IPS-15b (cell line): ENCODE data around the gene WDR33.
"Not testable (repeated sequence)": the region's sequence is repeated elsewhere in the genome, so short reads cannot be mapped to it uniquely, and the experiment has no call there.

Experiments used
- H3K27me3 ChIP-seq: one replicate; pipeline ENCODE4 v1.6.1; 2013; ENCODE audit warnings: low read length; ENCODE audit not compliant: control insufficient read depth, insufficient read depth
- H3K36me3 ChIP-seq: one replicate; pipeline ENCODE4 v1.6.1; 2013; ENCODE audit warnings: low read length; ENCODE audit not compliant: control insufficient read depth, insufficient read depth
- H3K4me1 ChIP-seq: one replicate; pipeline ENCODE4 v1.6.1; 2013; ENCODE audit warnings: mild to moderate bottlenecking, low read length; ENCODE audit not compliant: control insufficient read depth, insufficient read depth
- H3K4me3 ChIP-seq: one replicate; pipeline ENCODE4 v1.5.1; 2013; ENCODE audit warnings: low read depth, low read length
- H3K9ac ChIP-seq: one replicate; pipeline ENCODE4 v1.6.1; 2013; ENCODE audit warnings: low read depth, mild to moderate bottlenecking, low read length
- H3K9me3 ChIP-seq: one replicate; pipeline ENCODE4 v1.6.1; 2013; ENCODE audit warnings: mild to moderate bottlenecking, low read length; ENCODE audit not compliant: control insufficient read depth, insufficient read depth

The WDR33 gene

DNA sequence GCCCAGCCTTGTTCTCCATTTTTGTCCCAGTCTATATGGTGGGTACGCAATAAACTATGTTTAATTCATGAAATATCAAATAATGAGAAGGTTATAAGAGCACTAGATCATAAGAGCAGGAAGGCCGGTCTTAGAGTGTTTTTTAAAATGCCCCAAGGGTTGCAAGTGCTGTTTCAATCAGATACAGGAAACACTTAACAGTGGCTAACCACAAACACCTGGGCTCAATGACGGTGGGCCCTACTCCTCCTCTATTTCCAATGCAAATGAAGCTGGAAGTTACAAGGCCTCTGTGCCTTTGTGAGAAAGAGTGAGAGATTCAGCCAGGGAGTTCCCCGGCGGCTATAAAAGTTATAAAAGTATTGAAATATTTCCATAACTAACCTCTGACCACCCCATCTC lies 18.9 kb upstream of the WDR33 start:
- Histone ChIP-seq H3K4me1 (peaks cover 5% of the 10 kb centered on the region), H3K27me3 (no peaks in the 10 kb centered on the region), H3K9ac (no peak overlapping the region), H3K36me3 (peaks cover 4% of the 10 kb centered on the region), H3K9me3 (peaks cover 20% of the 10 kb centered on the region), H3K4me3 (no peak overlapping the region)

DNA sequence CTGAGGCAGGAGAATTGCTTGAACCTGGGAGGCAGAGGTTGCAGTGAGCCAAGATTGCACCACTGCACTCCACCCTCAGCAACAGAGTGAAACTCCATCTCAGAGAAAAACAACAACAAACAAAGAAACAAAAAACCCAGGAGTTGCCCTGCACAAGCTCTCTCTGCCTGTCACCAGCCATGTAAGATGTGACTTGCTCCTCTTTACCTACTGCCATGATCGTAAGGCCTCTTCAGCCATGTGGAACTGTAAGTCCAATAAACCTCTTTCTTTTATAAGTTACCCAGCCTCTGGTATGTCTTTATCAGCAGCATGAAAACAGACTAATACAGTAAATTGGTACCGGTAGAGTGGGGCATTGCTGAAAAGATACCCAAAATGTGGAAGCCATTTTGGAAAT lies 15.7 kb upstream of the WDR33 start:
- H3K36me3 ChIP-seq, H3K4me3 ChIP-seq, H3K9ac ChIP-seq, H3K4me1 ChIP-seq, H3K27me3 ChIP-seq: not testable (repeated sequence)
- H3K9me3 ChIP-seq: peaks cover 20% of the 10 kb centered on the region

DNA sequence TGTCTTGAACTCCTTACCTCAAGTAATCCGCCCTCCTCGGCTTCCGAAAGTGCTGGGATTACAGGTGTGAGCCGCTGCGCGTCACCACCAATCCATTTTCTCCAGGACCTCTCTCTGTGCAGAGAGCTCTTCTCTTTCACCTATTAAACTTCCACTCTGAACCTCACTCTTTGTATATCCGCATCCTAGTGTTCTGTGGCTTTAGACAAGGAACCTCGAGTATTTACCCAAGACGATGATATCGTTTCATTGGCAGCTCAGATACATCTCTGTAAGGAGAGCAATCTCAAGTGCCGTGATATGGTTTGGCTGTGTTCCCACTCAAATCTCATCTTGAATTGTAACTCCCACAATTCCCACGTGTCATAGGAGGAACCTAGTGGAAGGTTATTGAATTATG lies 15.1 kb upstream of the WDR33 start:
- H3K36me3 ChIP-seq: peaks cover 4% of the 10 kb centered on the region
- H3K27me3 ChIP-seq: no peaks in the 10 kb centered on the region
- H3K9ac ChIP-seq: no peak overlapping the region
- H3K9me3 ChIP-seq: peaks cover 20% of the 10 kb centered on the region
- H3K4me3 ChIP-seq: no peak overlapping the region
- peaks cover 5% of the 10 kb centered on the region for H3K4me1 ChIP-seq

DNA sequence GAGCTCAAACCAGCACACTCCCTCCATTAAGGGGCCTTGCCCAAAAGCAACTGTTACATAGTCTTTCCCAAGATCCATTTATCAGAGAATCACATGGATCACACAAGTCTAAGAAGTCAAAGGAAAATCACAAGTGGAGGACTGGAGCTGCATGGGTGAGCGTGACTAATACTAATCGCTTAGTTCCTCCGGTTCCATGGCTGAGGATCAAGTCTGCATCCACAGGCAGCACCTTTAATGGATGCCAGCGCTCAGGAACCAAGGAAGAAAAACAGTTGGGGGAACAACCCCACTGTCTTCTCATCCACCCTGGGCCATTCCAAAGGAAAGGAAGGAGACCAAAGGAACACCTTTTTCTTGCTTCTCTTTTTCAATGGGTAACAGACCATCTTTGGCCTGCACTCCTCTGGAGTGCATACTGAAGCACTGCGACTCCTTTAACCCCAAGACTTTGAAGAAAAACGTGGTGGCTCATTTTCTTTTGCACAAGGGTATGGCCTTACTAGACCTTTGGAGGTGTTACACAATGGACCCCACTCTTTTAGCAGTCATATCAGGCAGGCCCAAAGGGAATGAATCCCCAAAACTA lies 9.2 kb upstream of the WDR33 start:
- Histone ChIP-seq H3K9ac (no peak overlapping the region), H3K9me3 (peaks cover 9% of the 10 kb centered on the region), H3K27me3 (no peaks in the 10 kb centered on the region), H3K4me3 (no peak overlapping the region), H3K4me1 (no peaks in the 10 kb centered on the region), H3K36me3 (no peaks in the 10 kb centered on the region)

DNA sequence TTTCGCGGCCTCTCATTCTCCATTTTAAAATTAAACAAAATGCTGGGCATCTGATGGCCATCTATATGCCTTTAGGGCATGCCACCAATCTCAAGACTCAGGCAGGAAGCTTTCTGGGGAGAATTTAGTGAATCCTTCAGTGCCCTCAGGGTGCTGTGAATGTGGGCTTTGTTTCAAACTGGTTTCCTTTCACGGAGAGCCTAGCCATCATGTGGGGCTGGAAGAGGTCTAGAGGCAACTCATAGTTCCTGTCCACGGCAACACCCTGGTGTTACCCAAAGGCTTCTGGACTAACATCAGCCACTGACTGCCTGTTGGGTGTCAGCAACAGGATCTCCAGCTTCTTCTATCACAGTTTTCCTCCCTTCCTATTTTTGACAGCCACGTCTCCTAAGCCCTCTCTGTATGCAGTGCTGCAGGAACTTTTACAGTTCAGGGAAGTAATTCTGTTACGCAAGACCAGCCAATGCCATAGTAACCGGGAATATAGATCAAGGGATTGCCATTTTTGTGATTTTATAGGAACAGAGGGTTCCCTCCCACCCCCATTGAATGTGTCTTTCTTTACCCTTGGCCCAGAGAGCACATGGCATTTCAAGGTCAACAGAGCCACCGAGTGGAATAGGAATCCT lies 7.9 kb upstream of the WDR33 start:
- Histone ChIP-seq H3K27me3 (no peaks in the 10 kb centered on the region), H3K36me3 (no peaks in the 10 kb centered on the region), H3K4me3 (no peak overlapping the region), H3K9ac (no peak overlapping the region), H3K4me1 (no peaks in the 10 kb centered on the region), H3K9me3 (peaks cover 9% of the 10 kb centered on the region)

DNA sequence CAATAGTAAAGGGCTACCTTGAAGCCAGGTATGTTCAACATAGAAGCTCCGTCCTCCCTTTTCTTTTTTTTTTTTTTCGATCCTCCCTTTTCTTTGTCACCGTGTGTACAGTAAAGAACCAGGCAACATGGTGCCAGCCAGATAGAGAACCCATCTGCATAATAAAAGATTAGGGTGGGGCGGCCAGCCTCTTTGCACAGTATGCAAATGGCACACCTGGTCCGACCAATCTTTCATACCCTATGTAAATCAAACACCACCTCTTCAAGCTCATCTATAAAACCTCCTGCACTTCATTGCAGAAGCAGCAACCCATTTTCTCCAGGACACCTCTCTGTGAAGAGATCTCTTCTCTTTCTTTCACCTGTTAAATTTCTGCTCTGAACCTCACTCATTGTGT lies 7.3 kb upstream of the WDR33 start:
- no peaks in the 10 kb centered on the region for H3K36me3 ChIP-seq
- H3K9ac ChIP-seq: no peak overlapping the region
- H3K4me1 ChIP-seq: no peaks in the 10 kb centered on the region
- peaks cover 9% of the 10 kb centered on the region for H3K9me3 ChIP-seq
- no peak overlapping the region for H3K4me3 ChIP-seq
- no peaks in the 10 kb centered on the region for H3K27me3 ChIP-seq

DNA sequence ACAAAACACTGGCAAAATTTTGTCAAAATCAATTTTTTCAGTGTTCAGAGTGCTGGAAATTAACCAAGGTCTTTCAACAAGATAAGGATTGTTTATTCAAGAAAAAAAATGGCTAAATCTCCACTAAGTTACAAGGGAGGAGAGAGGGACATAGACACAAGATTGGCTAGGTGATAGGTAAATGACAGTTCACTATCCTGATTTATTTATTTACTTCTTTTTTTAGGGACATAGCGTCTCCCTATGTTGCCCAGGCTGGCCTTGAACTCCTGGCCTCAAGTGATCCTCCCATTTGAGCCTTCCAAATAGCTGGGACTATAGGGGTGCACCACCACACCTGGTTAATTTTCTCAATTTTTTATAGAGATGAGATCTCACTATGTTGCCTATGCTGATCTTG lies 3.7 kb upstream of the WDR33 start:
- Histone ChIP-seq H3K4me1 (peaks cover 2% of the 10 kb centered on the region), H3K27me3 (no peaks in the 10 kb centered on the region), H3K9ac (no peak overlapping the region), H3K4me3 (no peak overlapping the region), H3K36me3 (no peaks in the 10 kb centered on the region), H3K9me3 (no peaks in the 10 kb centered on the region)

DNA sequence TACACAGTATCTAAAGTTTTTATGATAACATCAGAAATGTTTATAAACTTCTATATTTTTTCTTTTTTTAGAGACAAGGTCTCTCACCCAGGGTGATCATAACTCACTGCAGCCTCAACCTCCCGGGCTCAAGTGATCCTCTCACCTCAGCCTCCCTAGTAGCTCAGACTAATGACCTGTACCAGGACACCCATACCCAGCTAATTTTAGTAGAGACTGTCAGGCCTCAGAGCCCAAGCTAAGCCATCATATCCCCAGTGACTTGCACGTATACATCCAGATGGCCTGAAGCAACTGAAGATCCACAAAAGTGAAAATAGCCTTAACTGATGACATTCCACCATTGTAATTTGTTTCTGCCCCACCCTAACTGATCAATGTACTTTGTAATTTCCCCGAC lies 1.5 kb upstream of the WDR33 start:
- not testable (repeated sequence) for H3K4me1 ChIP-seq, H3K4me3 ChIP-seq, H3K27me3 ChIP-seq, H3K9ac ChIP-seq, H3K9me3 ChIP-seq, H3K36me3 ChIP-seq

DNA sequence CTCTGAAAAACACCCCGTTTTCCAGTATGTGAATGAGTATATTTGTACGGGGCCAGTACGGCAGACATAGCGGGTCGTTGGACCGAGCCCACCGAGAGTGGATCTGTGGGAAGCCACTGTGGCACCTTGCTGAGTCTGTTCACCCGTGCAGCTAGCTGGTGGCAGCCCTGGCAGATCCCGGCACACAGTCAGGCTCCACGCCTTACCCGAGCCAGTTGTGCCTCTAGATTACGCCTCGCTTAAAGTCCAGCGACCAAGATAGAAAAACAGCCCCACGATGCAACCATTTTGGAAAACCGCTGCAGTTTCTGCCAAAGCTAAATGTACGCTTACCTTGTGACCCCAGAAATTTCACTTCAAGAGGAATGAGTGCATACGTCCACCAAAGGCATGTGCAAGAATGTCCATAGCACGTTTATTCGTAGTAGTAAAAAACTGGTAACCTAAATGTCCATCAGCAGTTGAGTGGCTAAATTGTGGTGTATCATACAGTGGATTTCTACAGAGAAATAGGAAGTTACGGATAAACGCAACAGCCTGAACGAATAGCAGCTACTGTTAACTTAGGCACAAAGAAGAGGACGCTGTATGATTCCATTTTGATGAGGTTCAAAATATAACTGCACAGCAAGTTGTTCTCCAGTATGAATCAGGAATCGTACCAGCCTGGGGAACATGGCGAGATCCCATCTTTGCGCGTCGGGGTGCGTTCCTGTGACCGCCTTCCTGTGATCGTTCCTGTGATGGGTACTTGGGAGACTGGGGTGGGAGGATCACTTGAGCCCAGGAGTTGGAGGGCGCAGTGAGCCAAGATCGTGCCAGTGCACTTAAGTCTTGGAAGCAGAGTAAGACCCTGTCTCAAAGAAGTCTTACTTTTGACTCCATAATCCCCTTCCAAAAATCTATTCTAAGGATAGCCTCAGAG lies 688 bp upstream of the WDR33 start:
- H3K4me1 ChIP-seq: peaks cover 8% of the 10 kb centered on the region
- no peaks in the 10 kb centered on the region for H3K27me3 ChIP-seq
- H3K9ac ChIP-seq: peak overlapping the region; percentile 97
- no peaks in the 10 kb centered on the region for H3K36me3 ChIP-seq
- peak overlapping the region; percentile 93 for H3K4me3 ChIP-seq
- no peaks in the 10 kb centered on the region for H3K9me3 ChIP-seq

DNA sequence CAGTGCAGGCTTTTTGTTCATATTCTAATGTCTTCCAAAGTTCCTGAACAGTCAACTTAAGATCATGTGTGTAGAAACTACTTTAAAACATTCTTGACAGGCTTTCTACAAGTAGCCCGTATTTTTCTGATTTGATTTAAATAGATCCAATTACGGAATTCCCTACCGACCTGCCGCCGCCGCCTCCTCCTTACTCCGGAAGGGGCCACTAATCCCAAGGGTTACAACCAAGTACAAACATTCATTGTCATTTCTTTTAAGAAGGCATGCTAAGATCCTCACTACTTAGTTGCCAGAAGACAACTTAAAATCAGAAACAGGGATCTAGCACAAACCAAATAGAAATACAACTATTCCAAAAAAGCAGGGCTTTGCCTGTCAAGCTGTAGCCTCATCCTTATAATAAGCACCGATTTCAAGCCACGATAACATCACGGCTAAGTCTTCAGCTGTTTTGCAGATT lies 784 bp downstream of the WDR33 start:
- Histone ChIP-seq H3K4me1 (peaks cover 10% of the 10 kb centered on the region), H3K36me3 (no peaks in the 10 kb centered on the region), H3K27me3 (no peaks in the 10 kb centered on the region), H3K4me3 (peak overlapping the region; percentile 93), H3K9me3 (no peaks in the 10 kb centered on the region), H3K9ac (peak overlapping the region; percentile 94)

DNA sequence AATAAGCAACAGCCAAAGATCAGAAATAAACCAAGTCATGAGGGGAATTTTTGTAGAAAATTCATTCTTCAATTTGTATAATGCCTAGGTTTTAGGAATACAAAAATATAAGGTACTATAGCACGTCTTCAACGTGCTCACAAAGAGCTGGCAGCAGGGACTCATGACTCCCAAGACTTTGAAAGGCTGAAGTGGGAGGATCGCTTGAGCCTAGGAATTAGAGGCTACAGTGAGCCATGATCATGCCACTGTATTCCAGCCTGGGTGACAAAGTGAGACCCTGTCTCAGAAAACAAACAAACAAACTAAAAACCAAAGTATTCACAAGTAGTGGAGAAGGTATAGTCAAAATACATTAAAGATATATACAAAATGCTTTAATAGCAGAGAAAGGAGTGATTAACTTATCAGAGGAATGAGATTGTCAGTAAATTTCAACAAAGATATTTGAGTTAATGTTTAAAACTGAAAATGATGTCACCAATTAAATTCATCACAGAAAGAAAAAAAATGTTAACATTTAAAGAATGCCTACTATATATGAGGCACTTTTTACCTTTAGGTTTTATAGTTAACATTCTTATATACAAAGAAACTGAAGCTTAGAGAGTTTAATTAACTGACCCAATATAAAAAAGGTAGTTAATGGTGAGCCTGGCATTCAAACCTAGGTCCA lies 3.2 kb downstream of the WDR33 start:
- no peaks in the 10 kb centered on the region for H3K9me3 ChIP-seq
- H3K27me3 ChIP-seq: no peaks in the 10 kb centered on the region
- H3K9ac ChIP-seq: no peak overlapping the region
- no peak overlapping the region for H3K4me3 ChIP-seq
- peaks cover 10% of the 10 kb centered on the region for H3K4me1 ChIP-seq
- H3K36me3 ChIP-seq: no peaks in the 10 kb centered on the region
